ENCODE data around the gene BCL2L1. TPM values are rescaled to one million over a fixed set of nuclear protein-coding genes. Genes with fewer than 3 reads are reported as not detected.

The BCL2L1 gene
- total RNA-seq, 6 donors from 2014 or later, result 131 to 245 (median 182) TPM

GRCh38 chr20:31709939-31710338 is 12.7 kb downstream of the BCL2L1 start:
- Histone ChIP-seq H3K4me3 (no peak overlapping the region), H3K36me3 (peaks cover 0 to 70% (median 30%) of the 10 kb centered on the region in 4 donors), H3K9me3 (no peaks in the 10 kb centered on the region), H3K27me3 (no peaks in the 10 kb centered on the region), H3K4me1 (peaks cover 94 to 99% (median 96%) of the 10 kb centered on the region in 4 donors), H3K27ac (peak overlapping the region; percentile 95 to 99 (median 99))
- 76 to 84% methylated on average over 5 of the region's 5 CpGs for WGBS, 2 donors
- DNase-seq (no peak), ATAC-seq (ENCODE audit: low FRiP score in 2 of 2) (no peak)
- TF ChIP-seq POLR2AphosphoS5 (IDR thresholded peaks at IDR 0.05), result no peak
- no peak for TF ChIP-seq POLR2A (IDR thresholded peaks at IDR 0.05)
- no peak for TF ChIP-seq EP300 (IDR thresholded peaks at IDR 0.05)
- no peak for TF ChIP-seq CTCF (IDR thresholded peaks at IDR 0.05)

DNA sequence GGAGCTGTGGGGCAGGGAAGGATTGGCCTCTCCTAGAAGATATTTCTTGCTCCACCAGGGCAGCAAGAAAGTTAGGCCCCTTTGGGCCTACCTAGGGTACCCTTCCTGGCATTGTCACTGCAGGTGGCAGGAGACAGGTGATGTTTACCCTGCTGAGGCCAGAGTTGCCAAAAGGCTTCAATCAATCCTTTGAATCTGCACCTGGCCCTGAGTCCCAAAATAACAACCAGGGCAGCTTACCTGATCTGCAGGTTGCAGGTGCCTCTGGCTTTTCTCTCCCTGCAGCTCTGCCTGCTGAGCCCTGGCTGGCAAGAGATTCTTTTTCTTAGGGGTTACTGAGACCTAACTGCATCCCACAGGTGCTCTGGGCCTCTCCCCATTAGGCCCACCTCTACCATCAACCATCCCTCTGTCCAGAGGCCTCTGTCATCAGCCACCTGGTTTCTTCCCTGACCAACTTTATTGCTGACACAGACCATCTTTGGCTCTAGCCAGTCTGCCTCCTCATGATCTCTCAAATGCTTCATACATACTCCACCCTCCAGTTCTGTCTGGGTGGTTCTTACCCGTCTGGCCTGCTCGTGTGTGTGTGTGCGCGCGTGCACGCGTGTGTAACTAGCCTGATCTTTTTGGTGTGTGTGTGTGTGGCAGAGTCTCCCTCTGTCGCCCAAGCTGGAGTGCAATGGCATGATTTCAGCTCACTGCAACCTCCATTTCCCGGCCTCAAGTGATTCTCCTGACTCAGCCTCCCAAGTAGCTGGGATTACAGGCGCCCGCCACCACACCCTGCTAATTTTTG is 13.7 kb downstream of the BCL2L1 start:
- Histone ChIP-seq H3K4me1 (peaks cover 94 to 100% (median 96%) of the 10 kb centered on the region in 4 donors), H3K27me3 (no peaks in the 10 kb centered on the region), H3K9me3 (no peaks in the 10 kb centered on the region), H3K4me3 (no peak overlapping the region), H3K36me3 (peaks cover 0 to 60% (median 30%) of the 10 kb centered on the region in 4 donors), H3K27ac (peak overlapping the region; percentile 60 to 99 (median 92))
- 92 to 94% methylated on average over 11 of the region's 11 CpGs for WGBS, 2 donors
- no peak for ATAC-seq (ENCODE audit: low FRiP score in 2 of 2)
- peak in 1 of 2 donors; percentile 37 for DNase-seq
- TF ChIP-seq CTCF (IDR thresholded peaks at IDR 0.05), result no peak
- no peak for TF ChIP-seq POLR2A (IDR thresholded peaks at IDR 0.05)
- no peak for TF ChIP-seq POLR2AphosphoS5 (IDR thresholded peaks at IDR 0.05)
- no peak for TF ChIP-seq EP300 (IDR thresholded peaks at IDR 0.05)

DNA sequence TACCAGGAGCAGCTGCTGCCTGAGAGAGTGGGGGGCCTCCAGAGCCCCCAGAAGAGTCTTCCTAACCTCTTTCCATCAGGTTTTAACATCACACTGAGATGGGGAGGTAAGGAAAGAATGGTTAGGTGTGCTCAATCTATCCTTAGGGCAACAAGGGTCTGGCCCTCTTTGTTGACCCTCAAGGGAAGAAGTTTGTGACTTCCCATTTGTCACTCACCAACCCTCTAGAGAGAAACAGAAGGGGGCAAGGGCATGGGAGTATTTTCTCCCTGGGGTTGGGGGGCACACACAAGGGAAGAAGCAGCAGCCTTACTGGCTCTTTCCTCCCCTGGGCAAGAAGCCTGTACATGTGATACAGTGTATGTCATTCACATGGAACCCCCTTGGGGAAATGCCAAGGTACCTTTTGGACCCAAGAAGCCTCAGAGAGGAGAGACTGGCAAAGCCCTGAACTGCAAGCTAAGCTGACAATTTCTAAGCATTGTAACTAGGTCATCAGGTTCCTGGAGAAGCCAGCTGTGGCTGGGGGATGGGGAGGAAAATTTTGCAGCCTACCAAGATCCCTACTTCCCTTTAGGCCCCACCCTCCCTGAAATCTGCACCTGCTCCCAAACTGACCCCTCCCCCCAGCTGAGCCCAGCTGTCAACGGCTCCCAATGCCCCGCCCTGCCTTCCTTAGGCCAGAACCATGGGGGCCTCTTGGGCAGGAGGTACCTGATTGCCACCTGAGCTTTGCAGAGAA is 14.5 kb downstream of the BCL2L1 start:
- TF ChIP-seq CTCF (IDR thresholded peaks at IDR 0.05) (no peak), EP300 (IDR thresholded peaks at IDR 0.05) (no peak), POLR2AphosphoS5 (IDR thresholded peaks at IDR 0.05) (no peak), POLR2A (IDR thresholded peaks at IDR 0.05) (no peak)
- Histone ChIP-seq H3K27me3 (no peaks in the 10 kb centered on the region), H3K4me1 (peaks cover 88 to 100% (median 91%) of the 10 kb centered on the region in 4 donors), H3K27ac (peak overlapping the region; percentile 60 to 99 (median 92)), H3K4me3 (no peak overlapping the region), H3K36me3 (peaks cover 0 to 58% (median 28%) of the 10 kb centered on the region in 4 donors), H3K9me3 (no peaks in the 10 kb centered on the region)
- ATAC-seq (ENCODE audit: low FRiP score in 2 of 2) (no peak), DNase-seq (peak in 1 of 2 donors; percentile 73)
- WGBS, 2 donors, result 39% methylated on average over 2 of the region's 2 CpGs; no CpG with 5 or more reads in 1 of the 2 donors

- 94 to 95% methylated on average over 5 of the region's 5 CpGs for WGBS, 2 donors
- no peak overlapping the region for H3K4me3 ChIP-seq
- ATAC-seq (ENCODE audit: low FRiP score in 2 of 2), result no peak
- H3K4me1 ChIP-seq, result peaks cover 79 to 98% (median 85%) of the 10 kb centered on the region in 4 donors
- peaks cover 0 to 59% (median 28%) of the 10 kb centered on the region in 4 donors for H3K36me3 ChIP-seq
- H3K27ac ChIP-seq, result peak overlapping the region; percentile 78 to 99 (median 92)
- DNase-seq, result no peak
- no peaks in the 10 kb centered on the region for H3K9me3 ChIP-seq
- H3K27me3 ChIP-seq, result no peaks in the 10 kb centered on the region
- TF ChIP-seq POLR2A (IDR thresholded peaks at IDR 0.05) (no peak), CTCF (IDR thresholded peaks at IDR 0.05) (no peak), EP300 (IDR thresholded peaks at IDR 0.05) (no peak), POLR2AphosphoS5 (IDR thresholded peaks at IDR 0.05) (no peak)
Measured at GRCh38 chr20:31707258-31707615, 15.4 kb downstream of the BCL2L1 start.

Data from upper lobe of left lung (tissue), 6 donors.